Ascending aorta (tissue), 2 donors: Measurements from ENCODE around the gene RNF5. TPM values are rescaled to one million over a fixed set of nuclear protein-coding genes. Genes with fewer than 3 reads are reported as not detected.
"Not testable (repeated sequence)": the region's sequence is repeated elsewhere in the genome, so short reads cannot be mapped to it uniquely, and the experiment has no call there.

ENCODE experiments used
- DNase-seq, 2 donors: peaks; one replicate each; pipeline ENCODE4 v3.0.0-alpha.2; 2019; ENCODE audit warnings: low spot score in 2 of 2
- H3K27ac ChIP-seq, 2 donors: fragments of 200-600 bp; sonication (generic); one replicate each; pipeline ENCODE4 v1.5.1; 2016 to 2017; ENCODE audit warnings: mild to moderate bottlenecking in 1 of 2
- H3K27me3 ChIP-seq: fragments of 200-600 bp; sonication (generic); one replicate; pipeline ENCODE4 v1.5.1; 2017
- H3K36me3 ChIP-seq, 2 donors: fragments of 200-600 bp; sonication (generic); one replicate each; pipeline ENCODE4 v1.5.1; 2016
- H3K4me1 ChIP-seq, 2 donors: fragments of 200-600 bp; sonication (generic); one replicate each; pipeline ENCODE4 v1.5.1; 2016 to 2017; ENCODE audit warnings: mild to moderate bottlenecking in 1 of 2
- H3K4me3 ChIP-seq, 2 donors: fragments of 200-600 bp; sonication (generic); one replicate each; pipeline ENCODE4 v1.5.1; 2016 to 2017; ENCODE audit warnings: mild to moderate bottlenecking in 1 of 2
- H3K9me3 ChIP-seq, 2 donors: fragments of 200-600 bp; sonication (generic); one replicate each; pipeline ENCODE4 v1.5.1; 2016
- intact Hi-C: fragments of 100-400 bp; cut with DNase I; formaldehyde crosslinking; loops from one replicate; pipeline ENCODE4 v1.15.1; 2023
- total RNA-seq: library from RNA; depleted of rRNA; stranded (reverse); fragments of >200 nt; gene quantifications from one replicate; pipeline ENCODE4 v1.1.0, GENCODE V29; 2016
- TF ChIP-seq, protein P1 (sequence below), 3 experiments: fragments of 200-600 bp in 2 of 3; fragments of 450-650 bp in 1 of 3; sonication (generic) in 2 of 3; IDR thresholded peaks; one replicate each; pipeline ENCODE4 v1.5.1; 2016 to 2019; ENCODE audit warnings: antibody characterized with exemption in 3 of 3, mild to moderate bottlenecking in 1 of 3, moderate library complexity in 1 of 3

Gene RNF5
- total RNA-seq, 1 donor from 2014 or later = 73.0 TPM

DNA sequence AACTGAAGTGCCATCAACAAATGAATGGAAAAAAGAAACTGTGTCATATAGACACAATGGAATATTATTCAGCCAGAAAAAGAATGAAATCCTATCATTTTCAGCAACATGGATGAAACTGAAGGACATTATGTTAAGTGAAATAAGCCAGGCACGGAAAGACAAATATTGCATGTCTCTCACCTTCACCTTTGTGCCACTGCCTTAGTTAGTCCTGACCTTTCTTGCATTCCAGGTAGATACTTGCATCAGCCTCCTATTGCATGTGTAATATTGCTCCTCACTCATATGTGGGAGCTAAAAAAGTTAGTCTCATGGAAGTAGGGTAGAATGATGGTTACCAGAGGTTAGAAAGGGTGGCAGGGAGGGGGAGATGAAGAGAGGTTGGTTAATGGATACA, 30.8 kb downstream of the RNF5 start:
- no peak overlapping the region for H3K27ac ChIP-seq
- H3K4me1 ChIP-seq = no peaks in the 10 kb centered on the region
- no peaks in the 10 kb centered on the region for H3K27me3 ChIP-seq
- H3K9me3 ChIP-seq = no peaks in the 10 kb centered on the region
- no peak for DNase-seq
- intact Hi-C loops = no loop called here
- TF ChIP-seq, protein P1, sequence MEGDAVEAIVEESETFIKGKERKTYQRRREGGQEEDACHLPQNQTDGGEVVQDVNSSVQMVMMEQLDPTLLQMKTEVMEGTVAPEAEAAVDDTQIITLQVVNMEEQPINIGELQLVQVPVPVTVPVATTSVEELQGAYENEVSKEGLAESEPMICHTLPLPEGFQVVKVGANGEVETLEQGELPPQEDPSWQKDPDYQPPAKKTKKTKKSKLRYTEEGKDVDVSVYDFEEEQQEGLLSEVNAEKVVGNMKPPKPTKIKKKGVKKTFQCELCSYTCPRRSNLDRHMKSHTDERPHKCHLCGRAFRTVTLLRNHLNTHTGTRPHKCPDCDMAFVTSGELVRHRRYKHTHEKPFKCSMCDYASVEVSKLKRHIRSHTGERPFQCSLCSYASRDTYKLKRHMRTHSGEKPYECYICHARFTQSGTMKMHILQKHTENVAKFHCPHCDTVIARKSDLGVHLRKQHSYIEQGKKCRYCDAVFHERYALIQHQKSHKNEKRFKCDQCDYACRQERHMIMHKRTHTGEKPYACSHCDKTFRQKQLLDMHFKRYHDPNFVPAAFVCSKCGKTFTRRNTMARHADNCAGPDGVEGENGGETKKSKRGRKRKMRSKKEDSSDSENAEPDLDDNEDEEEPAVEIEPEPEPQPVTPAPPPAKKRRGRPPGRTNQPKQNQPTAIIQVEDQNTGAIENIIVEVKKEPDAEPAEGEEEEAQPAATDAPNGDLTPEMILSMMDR (IDR thresholded peaks at IDR 0.05) = no peak
- no peaks in the 10 kb centered on the region for H3K36me3 ChIP-seq
- H3K4me3 ChIP-seq = no peak overlapping the region

DNA sequence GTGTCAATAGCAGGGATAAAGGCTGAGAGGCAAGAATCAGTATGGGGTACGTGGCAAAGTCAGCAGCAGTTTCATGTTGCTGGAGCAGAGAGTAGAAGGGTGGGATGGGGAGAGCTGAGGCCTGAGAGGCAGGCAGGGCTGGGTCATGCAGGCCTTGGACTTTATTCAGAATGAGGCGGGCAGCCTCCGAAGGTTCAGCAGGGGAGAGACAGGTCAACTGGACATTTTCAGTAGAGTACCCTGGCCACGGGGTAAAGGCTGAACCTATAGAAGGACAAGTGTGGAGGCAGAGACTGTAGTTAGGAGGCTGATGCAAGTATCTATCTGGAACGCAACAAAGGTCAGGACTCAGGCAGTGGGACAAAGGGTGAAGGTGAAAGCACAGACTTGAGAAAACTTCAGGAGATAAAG, 32.0 kb downstream of the RNF5 start:
- H3K27me3 ChIP-seq = no peaks in the 10 kb centered on the region
- no peak overlapping the region for H3K4me3 ChIP-seq
- H3K4me1 ChIP-seq = no peaks in the 10 kb centered on the region
- no peaks in the 10 kb centered on the region for H3K9me3 ChIP-seq
- TF ChIP-seq, protein P1 (IDR thresholded peaks at IDR 0.05) = no peak
- no peak overlapping the region for H3K27ac ChIP-seq
- H3K36me3 ChIP-seq = no peaks in the 10 kb centered on the region
- intact Hi-C loops = no loop called here
- no peak for DNase-seq

DNA sequence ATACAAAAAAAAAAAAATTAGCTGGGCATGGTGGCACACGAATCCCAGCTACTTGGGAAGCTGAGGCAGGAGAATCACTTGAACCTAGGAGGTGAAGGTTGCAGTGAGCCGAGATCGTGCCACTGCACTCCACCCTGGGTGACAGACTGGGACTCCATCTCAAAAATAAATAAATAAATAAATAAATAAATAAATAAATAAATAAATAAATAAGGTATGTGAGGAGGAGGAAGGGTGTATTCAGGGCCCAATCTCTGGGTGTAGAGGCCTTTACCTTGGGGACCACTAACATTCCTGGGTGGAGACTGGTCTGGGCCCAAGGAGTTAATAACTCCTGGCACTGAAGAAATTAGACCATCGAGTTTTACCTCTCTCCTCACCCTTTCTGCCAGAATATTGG, 33.2 kb downstream of the RNF5 start:
- H3K4me3 ChIP-seq, H3K9me3 ChIP-seq, H3K36me3 ChIP-seq, H3K27ac ChIP-seq, H3K27me3 ChIP-seq, intact Hi-C loops, DNase-seq, H3K4me1 ChIP-seq: not testable (repeated sequence)

DNA sequence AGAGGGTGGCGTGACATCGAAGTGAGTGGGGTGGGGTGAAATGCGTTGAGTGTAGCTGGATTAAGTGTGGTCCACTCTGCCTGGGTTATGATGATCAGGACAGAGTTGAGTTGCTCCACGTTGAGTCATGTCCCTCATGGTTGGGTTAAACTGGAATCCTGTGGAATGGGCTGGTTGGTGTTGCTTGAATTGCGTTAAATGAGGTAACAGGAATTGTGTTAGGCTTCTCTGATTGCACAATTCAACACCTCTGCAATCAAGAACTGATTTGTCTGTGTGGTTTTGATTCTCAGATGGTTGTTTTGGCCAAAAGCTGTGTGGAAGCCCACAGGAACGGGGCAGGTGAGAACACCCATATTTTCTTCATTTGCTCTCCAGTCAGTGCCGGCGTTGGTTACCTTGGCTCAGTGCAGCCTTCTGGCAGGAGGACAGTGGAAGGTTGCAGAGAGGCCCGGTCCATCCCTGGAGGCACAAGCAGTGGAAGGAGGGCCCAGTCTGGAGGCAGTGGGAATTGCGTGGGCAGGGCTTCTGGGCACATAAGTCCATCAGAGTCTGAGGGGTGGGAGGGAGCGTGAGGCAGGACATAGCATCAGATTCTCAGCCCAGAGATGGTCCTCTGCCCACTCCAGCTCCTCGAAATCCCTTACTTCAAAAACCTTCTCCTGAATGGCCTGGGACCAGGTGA, 34.0 kb downstream of the RNF5 start:
- TF ChIP-seq, protein P1 (IDR thresholded peaks at IDR 0.05) = no peak
- Histone ChIP-seq H3K9me3 (no peaks in the 10 kb centered on the region), H3K4me3 (no peak overlapping the region), H3K36me3 (no peaks in the 10 kb centered on the region), H3K4me1 (no peaks in the 10 kb centered on the region), H3K27ac (no peak overlapping the region), H3K27me3 (no peaks in the 10 kb centered on the region)
- DNase-seq = no peak
- intact Hi-C loops = no loop called here

DNA sequence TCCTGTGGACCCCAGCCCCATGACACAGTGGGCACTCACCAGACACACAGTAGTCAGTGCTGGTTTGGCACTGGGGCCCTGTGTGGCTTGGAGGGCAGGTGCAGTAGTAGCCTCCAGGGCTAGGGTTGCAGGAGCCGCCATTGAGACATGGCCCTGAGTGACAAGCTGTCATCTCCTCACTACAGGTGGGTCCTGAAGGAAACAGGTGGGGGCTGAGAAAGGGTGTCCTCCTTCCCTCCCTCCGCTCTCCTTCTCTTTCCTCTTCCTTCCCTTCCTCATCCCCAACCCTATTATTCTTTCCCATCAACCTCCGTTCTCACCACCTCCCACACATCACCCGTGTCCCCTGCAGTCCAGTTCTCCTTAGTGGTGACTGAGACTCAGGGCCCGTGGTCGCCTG, 35.4 kb downstream of the RNF5 start:
- Histone ChIP-seq H3K36me3 (no peaks in the 10 kb centered on the region), H3K4me1 (no peaks in the 10 kb centered on the region), H3K27ac (no peak overlapping the region), H3K4me3 (no peak overlapping the region), H3K27me3 (no peaks in the 10 kb centered on the region), H3K9me3 (no peaks in the 10 kb centered on the region)
- intact Hi-C loops = no loop called here
- no peak for DNase-seq
- TF ChIP-seq, protein P1 (IDR thresholded peaks at IDR 0.05) = no peak

DNA sequence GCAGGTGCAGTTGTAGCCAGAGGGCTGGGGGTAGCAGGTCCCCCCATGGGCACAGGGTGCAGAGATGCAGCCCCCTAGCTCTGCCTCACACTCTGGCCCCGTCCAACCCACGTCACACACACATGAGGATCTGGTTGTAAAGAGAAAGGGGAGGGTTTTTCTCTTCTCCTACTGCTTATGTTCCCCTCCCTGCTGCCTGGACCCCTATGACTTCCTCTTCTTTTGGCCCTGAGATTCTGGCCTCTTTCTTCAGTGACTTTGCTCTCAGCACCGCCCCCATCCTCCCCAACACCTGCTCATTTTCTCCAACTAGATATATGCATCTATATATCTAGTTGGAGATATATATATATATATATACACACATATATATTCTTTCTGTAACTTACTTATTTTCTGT, 35.9 kb downstream of the RNF5 start:
- no peak for DNase-seq
- intact Hi-C loops = no loop called here
- Histone ChIP-seq H3K36me3 (no peaks in the 10 kb centered on the region), H3K9me3 (no peaks in the 10 kb centered on the region), H3K4me1 (no peaks in the 10 kb centered on the region), H3K27me3 (no peaks in the 10 kb centered on the region), H3K27ac (no peak overlapping the region), H3K4me3 (no peak overlapping the region)
- TF ChIP-seq, protein P1 (IDR thresholded peaks at IDR 0.05) = no peak
